ENCODE data around the gene LRFN4. TPM values are rescaled to one million over a fixed set of nuclear protein-coding genes. Genes with fewer than 3 reads are reported as not detected.

LRFN4 gene
- total and polyA plus RNA-seq, 2 donors (not counting 3 experiments of a cell fraction or from before 2014, with no cell fraction given), result 22.3 to 37.4 TPM

GRCh38 chr11:66853242-66854229, 3.3 kb upstream of the LRFN4 start:
- H3K4me3 ChIP-seq (replicated peaks in 1 of 3; ENCODE audit: insufficient read depth in 1 of 3, low read depth in 1 of 3, low read length in 3 of 3), result no peak overlapping the region
- no TSS peak for BruUV-seq (replicated peaks)
- H3K27me3 ChIP-seq (ENCODE audit: control insufficient read depth in 2 of 2, insufficient read depth in 2 of 2, low read length in 2 of 2), result no peaks in the 10 kb centered on the region
- DNase-seq (ENCODE audit: low read depth, low spot score) (no peak), FAIRE-seq (no peak)
- no peak overlapping the region for H3K27ac ChIP-seq (ENCODE audit: insufficient read depth, low read depth, low read length)
- H3K9me1 ChIP-seq (replicated peaks; ENCODE audit: control insufficient read depth, extremely low read depth, insufficient read depth, low read length), result no peaks in the 10 kb centered on the region
- no peak overlapping the region for H3K9ac ChIP-seq (replicated peaks; ENCODE audit: extremely low read depth, insufficient read depth, low read length)
- ChIA-PET POLR2A (no interaction called here), CTCF (interaction anchor here (0.7 to 1.1 kb wide), 4 partner anchors 29 to 168 kb away, joined by 3 to 4 read pairs (median 3); no protein-coding TSS in a partner anchor)
- dilution Hi-C loops (cut with MboI; ENCODE audit: extremely low pct_ligation_motif_present, low sequenced_read_pairs) (no loop called here), intact Hi-C loops (cut with micrococcal nuclease) (no loop called here)
- H3K9me3 ChIP-seq (replicated peaks; ENCODE audit: control insufficient read depth, insufficient read depth, low read length), result no peaks in the 10 kb centered on the region
- H2AFZ ChIP-seq (ENCODE audit: low read depth, low read length), result no peak overlapping the region
- TF ChIP-seq FOS (IDR thresholded peaks at IDR 0.05; ENCODE audit: borderline replicate concordance, insufficient read depth, low read length) (no peak), POLR2AphosphoS5 (IDR thresholded peaks at IDR 0.05; ENCODE audit: insufficient read depth, low read depth, low read length) (no peak), MAX (IDR thresholded peaks at IDR 0.05; ENCODE audit: insufficient read depth, insufficient read length) (no peak), GATA2 (IDR thresholded peaks at IDR 0.05; ENCODE audit: insufficient read depth, insufficient read length, low read depth, low read length) (no peak), POLR2A (IDR thresholded peaks at IDR 0.05; ENCODE audit: low read depth, low read length) (no peak), MYC (IDR thresholded peaks at IDR 0.05; ENCODE audit: low read depth, low read length) (no peak), JUN (IDR thresholded peaks at IDR 0.05; ENCODE audit: borderline replicate concordance, insufficient read depth, insufficient read length, low read depth) (no peak), CTCF (IDR thresholded peaks at IDR 0.05; ENCODE audit: extremely low read depth in 1 of 2, insufficient read depth in 1 of 2, low read depth in 1 of 2, low read length in 2 of 2) (no peak), EZH2 (IDR thresholded peaks at IDR 0.05; ENCODE audit: borderline replicate concordance, low read depth, low read length, severe bottlenecking) (no peak)
- peaks cover 11% of the 10 kb centered on the region for H3K79me2 ChIP-seq (ENCODE audit: control insufficient read depth, insufficient read depth, low read length)
- peaks cover 0 to 2% of the 10 kb centered on the region in 2 experiments for H3K36me3 ChIP-seq (ENCODE audit: control insufficient read depth in 2 of 2, extremely low read depth in 1 of 2, insufficient read depth in 2 of 2, low read length in 2 of 2)
- peaks cover 9% of the 10 kb centered on the region for H3K4me1 ChIP-seq (ENCODE audit: control insufficient read depth, extremely low read depth, insufficient read depth, low read length)
- H3K4me2 ChIP-seq (ENCODE audit: insufficient read depth, low read length), result no peak overlapping the region
- no peaks in the 10 kb centered on the region for H4K20me1 ChIP-seq (replicated peaks; ENCODE audit: control insufficient read depth, extremely low read depth, insufficient read depth, low read length)
